Esophagus (tissue), 2 donors: ENCODE data around the gene ERC1. TPM values are rescaled to one million over a fixed set of nuclear protein-coding genes. Genes with fewer than 3 reads are reported as not detected.

Experiments
- H3K27ac ChIP-seq, 2 donors: one replicate each; pipeline ENCODE4 v1.5.1; 2013; ENCODE audit warnings: low read depth in 2 of 2, mild to moderate bottlenecking in 2 of 2, inconsistent platforms in 1 of 2, low read length in 1 of 2, moderate library complexity in 1 of 2
- H3K27me3 ChIP-seq, 2 donors: one replicate each; pipeline ENCODE4 v1.6.1; 2013; ENCODE audit warnings: low read length in 2 of 2, control low read depth in 1 of 2, mild to moderate bottlenecking in 1 of 2; ENCODE audit not compliant: insufficient read depth in 2 of 2, control insufficient read depth in 1 of 2
- H3K36me3 ChIP-seq, 2 donors: one replicate each; pipeline ENCODE4 v1.6.1; 2013; ENCODE audit warnings: low read length in 1 of 2; ENCODE audit not compliant: control insufficient read depth in 2 of 2, insufficient read depth in 2 of 2
- H3K4me1 ChIP-seq, 2 donors: one replicate each; pipeline ENCODE4 v1.6.1; 2013; ENCODE audit warnings: low read length in 1 of 2; ENCODE audit not compliant: control insufficient read depth in 2 of 2, insufficient read depth in 2 of 2
- H3K4me3 ChIP-seq, 2 donors: one replicate each; pipeline ENCODE4 v1.5.1; 2013; ENCODE audit warnings: low read length in 2 of 2, mild to moderate bottlenecking in 2 of 2, low read depth in 1 of 2, moderate library complexity in 1 of 2
- H3K9me3 ChIP-seq, 2 donors: one replicate each; pipeline ENCODE4 v1.6.1; 2013; ENCODE audit warnings: mild to moderate bottlenecking in 2 of 2, low read depth in 1 of 2, low read length in 1 of 2, moderate library complexity in 1 of 2; ENCODE audit not compliant: control insufficient read depth in 2 of 2, insufficient read depth in 1 of 2
- WGBS, 2 donors: extraction: QIAGEN DNeasy Blood & Tissue Kit; methylation state at CpG; one replicate each; pipeline ENCODE4 v1.1.7; 2013; 5-methylcytosine and 5-hydroxymethylcytosine counted together
- polyA plus RNA-seq, 2 donors: library from polyadenylated mRNA; stranded (reverse); fragments of 200-250 nt; gene quantifications; one replicate each; pipeline ENCODE4 v1.2.3, GENCODE V29; 2013
- donor health status: healthy with polysubstance abuse.
- donor health status: Bipolar disorder and iron deficiency.

Gene ERC1
- polyA plus RNA-seq, 2 donors: 6.4 to 8.7 TPM

DNA sequence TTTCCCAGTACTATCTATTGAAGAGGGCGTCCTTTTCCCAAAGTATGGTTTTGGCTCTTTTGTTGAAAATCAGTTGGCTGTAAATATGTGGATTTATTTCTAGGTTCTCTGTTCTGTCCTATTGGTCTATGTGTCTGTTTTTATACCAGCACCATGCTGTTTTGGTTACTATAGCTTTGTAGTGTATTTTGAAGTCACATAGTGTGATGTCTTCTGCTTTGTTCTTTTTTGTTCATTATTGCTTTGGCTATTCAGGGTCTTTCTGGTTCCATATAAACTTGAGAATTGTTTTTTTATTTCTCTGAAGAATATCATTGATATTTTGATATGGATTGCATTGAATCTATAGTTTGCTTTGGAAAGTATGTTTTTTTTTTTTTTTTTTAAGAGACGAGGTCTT is 67.4 kb downstream of the ERC1 start:
- WGBS, 2 donors: 99 to 100% methylated on average over 2 of the region's 2 CpGs

DNA sequence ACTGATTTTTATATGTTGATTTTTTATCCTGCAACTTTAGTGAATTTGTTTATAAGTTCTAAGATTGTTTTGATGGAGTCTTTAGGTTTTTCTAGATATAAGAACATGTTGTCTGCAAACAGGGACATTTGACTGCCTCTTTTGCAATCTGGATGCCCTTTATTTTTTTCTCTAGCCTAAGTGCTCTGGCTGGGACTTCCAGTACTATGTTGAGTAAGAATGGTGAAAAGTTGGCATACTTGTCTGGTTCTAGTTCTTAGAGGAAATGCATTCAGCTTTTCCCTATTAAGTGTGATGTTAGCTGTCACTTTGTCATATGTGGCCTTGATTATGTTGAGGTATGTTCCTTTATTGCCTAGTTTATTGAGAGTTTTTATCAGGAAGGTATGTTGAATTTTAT is 68.1 kb downstream of the ERC1 start:
- no peaks in the 10 kb centered on the region for H3K27me3 ChIP-seq
- no peaks in the 10 kb centered on the region for H3K4me1 ChIP-seq
- H3K27ac ChIP-seq: no peak overlapping the region
- peaks cover 0 to 2% of the 10 kb centered on the region in 2 donors for H3K9me3 ChIP-seq
- no peak overlapping the region for H3K4me3 ChIP-seq
- no peaks in the 10 kb centered on the region for H3K36me3 ChIP-seq

More for the DNA sequence above, 67.4 kb downstream of the ERC1 start:
- H3K9me3 ChIP-seq: no peaks in the 10 kb centered on the region
- no peaks in the 10 kb centered on the region for H3K36me3 ChIP-seq
- no peak overlapping the region for H3K27ac ChIP-seq
- no peaks in the 10 kb centered on the region for H3K4me1 ChIP-seq
- H3K4me3 ChIP-seq: no peak overlapping the region
- no peaks in the 10 kb centered on the region for H3K27me3 ChIP-seq

- no peaks in the 10 kb centered on the region for H3K36me3 ChIP-seq
- 87 to 95% methylated on average over 1 of the region's 1 CpG for WGBS, 2 donors
These were observed 72.8 kb downstream of the ERC1 start for GRCh38 chr12:1063852-1064251.

DNA sequence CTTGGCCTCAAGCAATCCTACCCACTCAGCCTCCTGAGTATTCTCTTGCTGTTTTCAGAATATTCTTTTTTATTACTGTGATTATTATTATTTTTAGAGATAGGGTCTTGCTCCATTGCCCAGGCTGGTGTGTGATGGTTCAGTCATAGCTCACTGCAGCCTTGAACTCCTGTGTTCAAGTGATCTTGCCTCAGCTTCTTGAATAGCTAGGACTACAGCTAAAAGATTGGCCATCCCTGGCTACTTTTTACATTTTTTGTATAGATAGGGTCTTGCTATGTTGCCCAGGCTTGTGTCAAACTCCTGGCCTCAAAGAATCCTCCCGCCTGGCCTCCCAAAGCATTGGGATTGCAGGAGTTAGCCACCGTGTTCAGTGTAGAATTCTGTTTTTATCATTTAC is 73.3 kb downstream of the ERC1 start:
- H3K4me1 ChIP-seq: no peaks in the 10 kb centered on the region
- H3K4me3 ChIP-seq: no peak overlapping the region
- 96 to 98% methylated on average over 2 of the region's 2 CpGs for WGBS, 2 donors
- H3K27ac ChIP-seq: no peak overlapping the region
- H3K9me3 ChIP-seq: peaks cover 0 to 2% of the 10 kb centered on the region in 2 donors
- no peaks in the 10 kb centered on the region for H3K36me3 ChIP-seq
- no peaks in the 10 kb centered on the region for H3K27me3 ChIP-seq

More at GRCh38 chr12:1063852-1064251, 72.8 kb downstream of the ERC1 start:
- H3K27me3 ChIP-seq: no peaks in the 10 kb centered on the region
- peaks cover 0 to 2% of the 10 kb centered on the region in 2 donors for H3K9me3 ChIP-seq
- no peak overlapping the region for H3K27ac ChIP-seq
- H3K4me3 ChIP-seq: no peak overlapping the region
- no peaks in the 10 kb centered on the region for H3K4me1 ChIP-seq

DNA sequence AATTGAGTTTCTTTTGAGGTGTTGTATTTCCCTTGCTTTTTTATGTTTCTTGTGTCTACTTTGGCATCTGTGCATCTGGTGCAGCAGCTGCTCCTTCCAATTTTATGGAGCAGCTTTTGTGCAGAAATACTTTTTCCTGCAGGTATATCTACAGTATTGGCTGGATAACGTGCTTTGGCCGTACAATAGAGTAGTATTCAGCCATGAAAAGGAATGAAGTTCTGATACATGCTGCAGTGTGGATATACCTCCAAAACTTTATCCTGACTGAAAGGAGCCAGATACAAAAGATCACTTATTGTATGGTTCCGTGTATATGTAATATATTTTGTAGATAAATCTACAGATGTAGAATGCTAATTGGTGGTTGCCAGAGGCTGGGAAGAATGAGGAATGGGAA is 74.6 kb downstream of the ERC1 start:
- no peaks in the 10 kb centered on the region for H3K27me3 ChIP-seq
- peaks cover 0 to 2% of the 10 kb centered on the region in 2 donors for H3K9me3 ChIP-seq
- H3K36me3 ChIP-seq: no peaks in the 10 kb centered on the region
- H3K4me3 ChIP-seq: no peak overlapping the region
- H3K27ac ChIP-seq: no peak overlapping the region
- no peaks in the 10 kb centered on the region for H3K4me1 ChIP-seq
- WGBS, 2 donors: 97 to 98% methylated on average over 3 of the region's 3 CpGs

- H3K4me1 ChIP-seq: no peaks in the 10 kb centered on the region
- H3K4me3 ChIP-seq: no peak overlapping the region
- no peaks in the 10 kb centered on the region for H3K36me3 ChIP-seq
- no peaks in the 10 kb centered on the region for H3K27me3 ChIP-seq
- H3K9me3 ChIP-seq: no peaks in the 10 kb centered on the region
- WGBS, 2 donors: 93 to 97% methylated on average over 2 of the region's 2 CpGs
- no peak overlapping the region for H3K27ac ChIP-seq
These were observed 78.8 kb downstream of the ERC1 start for GRCh38 chr12:1069846-1070245.

GRCh38 chr12:1071182-1071581 is 80.2 kb downstream of the ERC1 start:
- WGBS, 2 donors: 69 to 79% methylated on average over 3 of the region's 3 CpGs
- H3K4me1 ChIP-seq: no peaks in the 10 kb centered on the region
- no peaks in the 10 kb centered on the region for H3K36me3 ChIP-seq
- no peak overlapping the region for H3K4me3 ChIP-seq
- H3K27me3 ChIP-seq: no peaks in the 10 kb centered on the region
- H3K27ac ChIP-seq: no peak overlapping the region
- H3K9me3 ChIP-seq: no peaks in the 10 kb centered on the region

DNA sequence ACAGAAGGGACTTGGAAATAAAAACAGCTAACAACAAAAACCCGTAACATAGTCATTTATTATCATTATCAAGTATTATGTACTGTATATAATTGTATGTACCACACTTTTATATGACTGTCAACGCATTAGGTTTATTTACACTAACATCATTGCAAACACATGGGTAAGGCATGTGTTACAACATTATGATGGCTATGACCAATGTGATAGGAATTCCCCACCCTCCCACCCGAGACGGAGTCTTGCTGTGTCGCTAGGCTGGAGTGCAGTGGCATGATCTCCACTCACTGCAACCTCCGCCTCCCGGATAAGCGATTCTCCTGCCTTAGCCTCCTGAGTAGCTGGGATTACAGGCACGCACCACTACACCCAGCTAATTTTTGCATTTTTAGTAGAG is 82.6 kb downstream of the ERC1 start:
- no peaks in the 10 kb centered on the region for H3K9me3 ChIP-seq
- no peaks in the 10 kb centered on the region for H3K36me3 ChIP-seq
- no peak overlapping the region for H3K4me3 ChIP-seq
- no peaks in the 10 kb centered on the region for H3K4me1 ChIP-seq
- 95 to 97% methylated on average over 9 of the region's 9 CpGs for WGBS, 2 donors
- no peak overlapping the region for H3K27ac ChIP-seq
- H3K27me3 ChIP-seq: no peaks in the 10 kb centered on the region

GRCh38 chr12:1077036-1077803 is 86.2 kb downstream of the ERC1 start:
- 60 to 61% methylated on average over 5 of the region's 5 CpGs for WGBS, 2 donors
- no peaks in the 10 kb centered on the region for H3K9me3 ChIP-seq
- no peaks in the 10 kb centered on the region for H3K27me3 ChIP-seq
- H3K36me3 ChIP-seq: no peaks in the 10 kb centered on the region
- H3K27ac ChIP-seq: no peak overlapping the region
- H3K4me3 ChIP-seq: no peak overlapping the region
- H3K4me1 ChIP-seq: no peaks in the 10 kb centered on the region

GRCh38 chr12:1078002-1078401 is 87.0 kb downstream of the ERC1 start:
- 86 to 90% methylated on average over 3 of the region's 3 CpGs for WGBS, 2 donors
- Histone ChIP-seq H3K9me3 (no peaks in the 10 kb centered on the region), H3K27me3 (no peaks in the 10 kb centered on the region)

More at GRCh38 chr12:1078002-1078401, 87.0 kb downstream of the ERC1 start:
- no peaks in the 10 kb centered on the region for H3K4me1 ChIP-seq
- H3K36me3 ChIP-seq: no peaks in the 10 kb centered on the region
- H3K4me3 ChIP-seq: no peak overlapping the region
- no peak overlapping the region for H3K27ac ChIP-seq
